Measurements from ENCODE around the gene EIF1AY.
"Not testable (repeated sequence)": the region's sequence is repeated elsewhere in the genome, so short reads cannot be mapped to it uniquely, and the experiment has no call there.

EIF1AY gene

GRCh38 chrY:20551840-20552239 lies 23.7 kb upstream of the EIF1AY start:
- no peak overlapping the region for H3K4me3 ChIP-seq (ENCODE audit: low read depth, low read length)
- no peak for TF ChIP-seq CTCF (IDR thresholded peaks at IDR 0.05; ENCODE audit: borderline replicate concordance, insufficient read depth, low read depth, low read length)

- not testable (repeated sequence) for H3K4me3 ChIP-seq (ENCODE audit: low read depth, low read length)
Observed at GRCh38 chrY:20552764-20553323, 22.7 kb upstream of the EIF1AY start.

GRCh38 chrY:20555820-20556219 lies 19.8 kb upstream of the EIF1AY start:
- no peak for TF ChIP-seq CTCF (IDR thresholded peaks at IDR 0.05; ENCODE audit: borderline replicate concordance, insufficient read depth, low read depth, low read length)
- H3K4me3 ChIP-seq (ENCODE audit: low read depth, low read length) = no peak overlapping the region

GRCh38 chrY:20558677-20559076 lies 16.9 kb upstream of the EIF1AY start:
- no peak for TF ChIP-seq CTCF (IDR thresholded peaks at IDR 0.05; ENCODE audit: borderline replicate concordance, insufficient read depth, low read depth, low read length)
- no peak overlapping the region for H3K4me3 ChIP-seq (ENCODE audit: low read depth, low read length)

GRCh38 chrY:20559873-20560512 lies 15.6 kb upstream of the EIF1AY start:
- H3K4me3 ChIP-seq (ENCODE audit: low read depth, low read length) = no peak overlapping the region
- TF ChIP-seq CTCF (IDR thresholded peaks at IDR 0.05; ENCODE audit: borderline replicate concordance, insufficient read depth, low read depth, low read length) = no peak

GRCh38 chrY:20571306-20571705 lies 4.3 kb upstream of the EIF1AY start:
- no peak for TF ChIP-seq CTCF (IDR thresholded peaks at IDR 0.05; ENCODE audit: borderline replicate concordance, insufficient read depth, low read depth, low read length)
- H3K4me3 ChIP-seq (ENCODE audit: low read depth, low read length) = no peak overlapping the region

- no peak for TF ChIP-seq CTCF (IDR thresholded peaks at IDR 0.05; ENCODE audit: borderline replicate concordance, insufficient read depth, low read depth, low read length)
- H3K4me3 ChIP-seq (ENCODE audit: low read depth, low read length) = no peak overlapping the region
Observed at GRCh38 chrY:20576506-20576905, 930 bp downstream of the EIF1AY start.
